Fibroblast of skin of back (primary cell): ENCODE measurements around the gene DDI2. TPM values are rescaled to one million over a fixed set of nuclear protein-coding genes. Genes with fewer than 3 reads are reported as not detected.
A peak's percentile ranks its signal among the peaks of the same experiment; 100 is the strongest.
"Not testable (repeated sequence)": the region's sequence is repeated elsewhere in the genome, so short reads cannot be mapped to it uniquely, and the experiment has no call there.

Experiments used
- DNase-seq: peaks from one replicate; pipeline ENCODE4 v3.0.0-alpha.2; 2013
- polyA plus RNA-seq, 2 experiments: library from polyadenylated mRNA; unstranded; fragments of 120-200 nt; gene quantifications; one replicate each; pipeline ENCODE4 v1.2.1, GENCODE V29; 2013; ENCODE audit not compliant: insufficient read length in 2 of 2

Gene DDI2
- 6.0 TPM for polyA plus RNA-seq (2013, experiment 1 of 2; ENCODE audit: insufficient read length)
- polyA plus RNA-seq (2013, experiment 2 of 2; ENCODE audit: insufficient read length), result 5.4 TPM

DNA sequence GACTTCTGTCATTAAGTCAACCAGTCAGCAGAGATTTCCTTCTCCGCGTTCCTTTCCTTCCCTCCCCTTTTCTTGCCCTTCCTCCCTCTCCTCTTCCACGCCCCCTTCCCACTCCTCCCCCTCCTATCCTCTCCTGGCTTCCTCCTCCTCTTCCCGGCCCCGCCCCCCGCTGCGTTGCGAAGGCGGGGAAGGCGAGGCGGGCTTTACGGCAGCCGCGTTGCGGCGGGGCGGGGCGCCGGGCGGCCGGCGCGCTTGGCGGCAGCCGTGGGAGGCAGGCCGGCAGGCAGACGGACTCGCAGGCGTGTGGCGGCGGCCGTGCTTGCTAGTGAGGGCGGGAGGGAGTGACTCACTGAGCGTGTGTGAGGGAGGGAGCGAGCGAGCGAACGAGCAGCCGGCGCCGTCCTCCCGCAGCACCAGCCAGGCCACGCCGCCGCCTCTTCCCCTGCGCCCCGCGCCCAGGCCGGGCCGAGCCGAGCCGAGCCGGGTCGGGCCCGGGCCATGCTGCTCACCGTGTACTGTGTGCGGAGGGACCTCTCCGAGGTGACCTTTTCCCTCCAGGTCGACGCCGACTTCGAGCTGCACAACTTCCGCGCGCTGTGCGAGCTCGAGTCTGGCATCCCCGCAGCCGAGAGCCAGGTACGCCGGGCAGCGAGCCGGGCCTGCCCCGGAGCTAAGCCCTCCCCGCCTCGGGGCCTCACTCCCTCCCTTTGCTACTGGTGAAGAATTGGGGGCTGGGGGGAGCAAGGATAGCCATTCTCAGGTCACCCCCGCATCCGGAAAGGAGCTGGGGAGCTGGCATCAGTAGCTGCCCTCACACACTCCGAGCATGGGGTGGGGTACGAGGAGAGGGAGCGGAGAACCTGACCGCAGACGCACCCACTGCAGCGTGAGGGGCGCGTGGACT, at the start of gene DDI2:
DDI2 (plus strand) TSS at position 286 of the 904 bp plus-strand sequence; CDS start at position 499, 213 bp downstream.
- peak; percentile 99 for DNase-seq

DNA sequence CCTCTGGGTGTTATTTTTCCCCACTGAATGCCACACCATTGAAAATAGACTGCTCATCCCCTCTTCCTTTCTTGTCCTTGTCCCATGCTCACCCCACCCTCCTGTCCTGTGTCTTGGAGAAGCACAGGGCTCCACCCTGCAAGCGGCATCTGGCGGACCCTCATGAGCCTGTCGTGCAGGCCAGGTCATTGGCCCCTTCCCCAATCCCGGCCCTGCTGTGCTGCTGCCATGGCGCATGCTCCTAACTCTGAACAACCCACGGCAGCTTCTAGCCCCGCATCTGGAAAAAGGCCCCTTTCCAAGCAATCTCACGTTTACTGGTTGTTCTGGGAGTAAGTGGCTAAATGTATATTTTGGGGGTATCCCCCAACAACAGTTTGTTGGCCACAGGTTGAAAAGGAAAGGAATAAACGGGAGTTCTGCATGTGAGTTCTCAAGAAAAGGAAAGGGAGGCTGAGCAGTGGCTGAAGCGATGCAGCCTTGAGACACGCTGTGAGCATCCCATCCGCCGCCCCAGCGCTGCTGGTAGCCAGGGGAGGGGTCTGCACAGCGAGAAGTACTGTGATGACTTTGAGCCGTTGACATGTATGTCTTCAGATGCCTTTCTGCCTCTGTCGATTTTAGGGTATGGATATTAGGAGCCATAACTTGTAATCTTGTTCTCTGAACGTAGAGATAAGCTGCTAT, 48.7 kb upstream of the DDI2 start:
- DNase-seq, result no peak

DNA sequence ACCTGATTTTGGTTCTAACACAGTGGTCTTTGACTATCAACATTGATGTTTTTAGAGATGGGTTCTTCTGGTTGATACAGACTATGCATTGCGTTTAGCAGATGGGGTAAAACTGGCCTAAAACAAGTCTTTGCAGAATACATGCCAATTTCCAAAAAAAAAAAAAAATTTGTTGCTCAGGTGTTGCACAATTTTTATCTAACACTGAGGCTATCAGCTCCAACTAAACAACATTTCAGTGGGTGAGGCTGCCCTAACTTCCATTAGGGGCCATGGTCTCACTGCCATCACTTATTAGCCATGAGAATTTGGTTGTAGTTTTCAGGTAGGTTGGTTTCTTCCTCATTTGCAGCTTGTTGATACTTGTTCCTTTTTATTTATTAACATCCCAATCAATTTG, 46.4 kb upstream of the DDI2 start:
- DNase-seq, result no peak

DNA sequence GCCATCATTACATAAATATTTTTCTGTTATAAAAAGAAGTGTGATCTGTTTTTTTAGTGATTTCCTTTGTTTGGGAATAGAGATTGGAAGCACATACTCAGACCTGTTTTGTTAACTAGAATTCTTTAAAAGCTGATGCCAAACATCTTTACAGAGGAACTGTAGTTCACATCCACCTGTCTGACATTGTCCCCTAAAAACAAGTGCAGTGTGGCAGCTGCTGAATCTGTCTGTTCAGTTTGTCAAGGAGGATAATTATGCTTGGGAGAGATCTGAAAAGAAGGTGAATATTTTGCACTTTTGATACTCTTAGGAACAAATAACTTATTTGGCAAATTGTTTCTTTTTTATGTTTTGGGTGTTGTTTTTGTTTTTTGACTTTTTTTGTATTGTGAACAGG, 46.0 kb upstream of the DDI2 start:
- DNase-seq, result no peak

DNA sequence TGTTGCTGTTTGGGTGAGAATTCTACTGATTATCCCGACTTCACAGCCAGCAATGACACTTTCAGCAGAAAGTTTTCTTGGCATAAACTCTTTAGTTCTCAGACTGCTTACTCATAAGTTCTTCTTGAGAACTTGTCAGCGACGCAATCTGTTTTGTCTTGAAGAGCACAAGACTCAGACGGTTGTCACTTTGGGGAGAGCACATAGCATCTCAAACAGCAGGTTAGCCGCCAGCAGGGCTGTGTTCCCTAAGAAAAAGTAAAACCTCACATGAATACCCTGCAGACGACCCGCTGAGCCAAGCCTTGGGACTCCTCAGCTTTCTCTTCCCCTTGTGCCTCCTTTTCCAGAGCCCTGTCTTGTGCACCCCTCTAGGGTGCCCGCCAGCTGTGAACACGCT, 43.8 kb upstream of the DDI2 start:
- peak; percentile 59 for DNase-seq

DNA sequence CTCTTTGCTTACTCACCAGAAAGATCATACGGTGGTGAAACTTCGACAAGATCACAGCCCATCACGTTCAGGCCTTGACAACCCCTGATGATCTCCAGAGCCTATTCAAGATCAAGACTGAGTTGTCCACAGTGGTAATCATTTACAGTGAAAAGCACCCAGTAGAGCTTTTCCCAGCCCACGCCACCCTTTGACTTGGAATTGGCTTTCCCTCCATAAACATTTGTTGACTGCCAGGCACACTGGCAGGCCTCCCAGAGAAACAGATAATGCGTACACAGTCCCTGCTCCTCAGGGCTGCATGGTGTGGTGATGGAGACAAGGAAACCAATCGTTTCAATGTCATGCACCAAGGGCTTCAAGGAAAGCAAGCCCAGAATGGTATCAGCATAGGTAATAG, 42.5 kb upstream of the DDI2 start:
- DNase-seq, result no peak

DNA sequence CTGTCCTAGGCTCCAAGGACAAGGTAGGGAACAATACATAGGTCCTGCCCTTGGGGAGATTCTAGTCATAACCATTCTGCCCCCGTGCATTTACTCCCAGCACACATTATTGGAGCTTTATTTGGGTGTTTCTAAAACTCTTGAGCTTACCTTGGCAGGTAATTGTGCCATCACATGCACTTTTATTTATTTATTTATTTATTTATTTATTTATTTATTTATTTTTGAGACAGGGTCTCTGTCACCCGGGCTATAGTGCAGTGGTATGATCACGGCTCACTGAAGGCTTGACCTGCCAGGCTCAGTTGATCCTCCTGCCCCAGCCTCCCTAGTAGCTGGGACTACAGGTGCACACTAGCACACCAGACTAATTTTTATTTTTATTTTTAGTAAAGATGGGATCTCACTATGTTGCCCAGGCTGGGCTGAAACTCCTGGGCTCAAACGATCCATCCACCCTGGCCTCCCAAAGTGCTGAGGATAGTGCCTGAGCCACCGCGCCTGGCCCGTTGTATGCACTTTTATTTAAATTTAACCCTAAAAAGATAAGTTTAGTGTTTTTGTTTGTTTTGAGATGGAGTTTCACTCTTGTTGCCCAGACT, 41.6 kb upstream of the DDI2 start:
- DNase-seq, result no peak

DNA sequence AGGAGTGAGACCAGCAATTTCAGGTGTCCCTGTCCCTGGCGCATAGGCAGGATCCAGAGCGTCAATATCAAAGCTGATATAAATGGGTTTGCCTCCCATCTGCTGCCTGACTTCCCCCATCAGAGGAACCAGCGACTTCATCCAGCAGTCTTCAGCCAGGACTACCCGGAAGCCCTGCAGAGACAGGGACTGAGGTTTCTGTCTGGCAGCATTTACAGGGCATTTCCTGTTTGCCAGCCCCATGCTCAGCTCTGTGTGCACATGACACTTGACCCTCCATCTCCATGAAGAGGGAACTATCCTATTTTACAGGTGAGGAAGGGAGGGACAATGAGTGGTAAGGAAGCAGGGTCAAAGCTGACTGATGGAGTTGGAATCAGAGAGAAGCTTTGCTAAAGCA, 39.6 kb upstream of the DDI2 start:
- peak; percentile 2 for DNase-seq

DNA sequence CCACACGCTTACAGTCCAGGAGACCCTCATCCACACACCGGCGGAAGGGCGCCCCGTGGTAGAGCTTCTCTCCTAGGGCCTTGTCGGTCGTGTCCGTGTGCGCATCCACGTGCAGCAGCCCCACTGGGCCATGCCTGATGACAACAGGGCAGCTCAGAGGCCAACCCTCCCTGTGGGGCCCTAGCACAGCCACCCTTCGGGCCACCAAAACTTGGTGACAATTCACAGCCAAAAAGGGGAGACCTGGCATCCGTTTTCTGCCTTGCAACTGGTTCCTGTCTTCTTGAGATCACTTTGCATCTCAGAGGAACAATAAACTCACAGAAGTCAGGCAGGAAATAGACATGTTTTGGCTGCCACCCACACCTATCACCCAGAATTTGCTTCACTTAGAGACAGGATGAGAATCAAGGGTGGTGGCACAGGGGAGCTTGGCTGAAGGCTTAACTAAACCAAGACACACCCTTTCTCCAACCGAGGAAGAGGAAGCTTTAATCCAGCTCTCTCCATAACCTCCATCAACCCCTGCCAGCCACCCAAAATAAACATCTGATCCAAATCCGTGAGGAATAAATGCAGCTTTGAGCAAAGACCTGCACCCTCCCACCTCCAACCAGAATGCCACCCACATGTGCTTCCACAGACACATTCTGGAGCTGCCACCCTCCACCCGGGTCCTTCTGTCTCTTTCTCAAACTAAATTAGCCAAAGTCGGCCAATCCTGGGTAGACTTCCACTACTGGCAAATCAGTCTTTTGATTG, 38.2 kb upstream of the DDI2 start:
- no peak for DNase-seq

DNA sequence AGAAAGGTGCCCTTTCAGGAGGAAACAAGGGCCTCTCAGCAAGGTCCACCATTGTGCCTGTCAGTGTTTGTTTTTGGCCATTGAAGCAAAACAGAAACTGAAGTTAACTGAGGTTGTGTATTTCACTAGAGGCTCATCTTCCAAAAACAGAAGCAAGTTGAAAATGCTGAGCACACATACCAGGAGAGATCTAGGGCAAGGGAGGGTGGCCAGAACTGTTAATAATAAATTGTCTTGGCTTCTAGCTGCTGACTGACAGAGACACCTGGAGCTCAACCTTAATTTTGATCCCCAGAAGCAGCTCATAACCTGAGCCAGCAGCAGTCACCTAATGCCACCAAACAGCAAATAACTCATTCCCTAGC, 37.6 kb upstream of the DDI2 start:
- DNase-seq, result no peak

DNA sequence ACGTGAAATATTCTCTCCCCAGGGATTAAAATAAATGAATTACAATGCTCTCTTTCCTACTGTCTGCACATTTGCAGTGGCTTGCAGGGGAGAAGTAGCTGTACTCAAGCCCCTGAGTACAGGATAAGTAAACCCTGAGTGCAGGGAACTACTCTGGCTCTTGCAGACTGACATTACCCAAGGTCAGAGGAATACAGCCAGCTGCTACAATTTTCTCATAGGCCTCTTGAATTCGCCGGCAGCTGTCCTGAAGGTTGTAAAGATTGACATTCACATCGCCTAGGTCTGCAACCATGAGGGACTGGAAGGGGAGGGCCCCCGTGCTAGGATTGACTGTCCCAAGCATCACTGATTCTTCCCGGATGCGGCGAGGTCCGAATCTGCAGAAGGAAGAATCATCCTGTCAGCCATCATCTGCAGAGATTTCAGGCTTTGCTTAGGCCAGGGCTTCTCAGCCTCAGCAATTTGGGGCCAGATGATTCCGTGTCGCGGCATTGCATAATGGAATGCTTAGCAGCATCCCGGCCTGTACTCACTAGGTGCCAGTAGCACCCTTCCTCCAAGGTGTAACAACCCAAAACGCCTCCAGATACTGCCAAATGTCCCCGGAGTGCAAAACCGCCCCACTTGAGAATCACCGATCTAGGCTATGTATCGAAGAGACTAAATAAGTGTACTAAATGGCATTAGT, 34.1 kb upstream of the DDI2 start:
- no peak for DNase-seq

DNA sequence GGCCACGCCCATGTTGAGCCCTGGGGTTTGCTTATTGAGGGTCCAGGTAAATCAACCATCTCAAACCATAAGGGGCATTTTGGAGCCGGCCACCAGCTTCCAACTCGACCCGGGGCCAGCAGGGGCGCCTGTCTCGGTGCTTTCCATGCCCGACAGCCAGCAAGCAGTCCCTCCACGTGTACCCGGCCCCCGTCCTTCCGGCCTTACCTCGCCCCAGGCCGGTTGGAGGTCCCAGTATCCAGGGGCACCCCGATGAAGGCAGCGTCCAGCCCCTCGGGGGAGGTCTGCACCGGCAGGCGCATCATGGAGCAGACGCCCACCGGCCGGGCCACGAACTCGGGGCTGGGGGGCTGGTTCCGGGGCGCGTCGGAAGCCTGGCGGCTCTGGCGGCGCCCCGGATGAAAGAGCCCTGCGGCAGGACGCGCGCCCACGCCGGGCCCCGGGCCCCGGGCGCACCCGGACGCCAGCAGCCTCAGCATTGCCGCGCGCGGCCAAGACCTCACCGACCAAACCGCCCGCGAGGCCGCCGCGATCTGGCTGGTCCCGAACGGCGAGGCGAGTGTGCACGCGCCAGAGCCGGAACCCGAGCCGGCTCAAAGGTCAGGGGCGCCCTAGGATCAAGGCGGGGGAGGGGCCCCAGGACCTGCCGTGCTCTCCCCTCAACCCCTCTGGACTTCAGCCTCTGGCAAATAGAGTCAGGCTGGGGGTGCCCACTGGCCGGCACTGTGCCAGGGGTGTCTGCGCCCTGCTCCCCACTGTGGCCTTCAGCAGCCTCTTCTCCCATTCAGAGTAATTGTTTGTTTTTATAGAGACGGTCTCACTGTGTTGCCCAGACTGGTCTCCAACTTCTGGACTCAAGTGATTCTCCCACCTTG, 32.5 kb upstream of the DDI2 start, which contains the start of gene AGMAT:
AGMAT (minus strand) TSS at position 563 of the 875 bp plus-strand sequence; CDS start at position 479, 84 bp downstream.
- peak; percentile 33 for DNase-seq

DNA sequence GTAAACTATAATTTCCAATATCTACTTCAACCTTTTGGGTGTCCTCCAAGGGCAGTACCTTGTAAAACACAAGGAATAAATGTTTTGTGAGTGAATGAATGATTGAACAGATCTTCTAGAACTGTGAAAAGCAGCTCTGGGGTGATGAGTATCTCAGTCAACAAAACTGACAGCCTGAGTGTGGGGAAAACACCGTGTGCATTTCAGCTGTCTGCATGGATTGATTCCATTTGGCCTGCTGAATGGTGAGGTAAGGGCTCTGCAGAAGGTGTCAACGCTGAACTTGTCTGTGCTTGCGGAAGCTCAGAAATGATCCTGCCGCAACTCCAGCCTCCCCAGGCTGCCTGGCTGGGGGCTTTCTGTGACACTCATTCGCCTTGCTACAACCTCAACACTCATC, 25.0 kb upstream of the DDI2 start:
- DNase-seq, result no peak

DNA sequence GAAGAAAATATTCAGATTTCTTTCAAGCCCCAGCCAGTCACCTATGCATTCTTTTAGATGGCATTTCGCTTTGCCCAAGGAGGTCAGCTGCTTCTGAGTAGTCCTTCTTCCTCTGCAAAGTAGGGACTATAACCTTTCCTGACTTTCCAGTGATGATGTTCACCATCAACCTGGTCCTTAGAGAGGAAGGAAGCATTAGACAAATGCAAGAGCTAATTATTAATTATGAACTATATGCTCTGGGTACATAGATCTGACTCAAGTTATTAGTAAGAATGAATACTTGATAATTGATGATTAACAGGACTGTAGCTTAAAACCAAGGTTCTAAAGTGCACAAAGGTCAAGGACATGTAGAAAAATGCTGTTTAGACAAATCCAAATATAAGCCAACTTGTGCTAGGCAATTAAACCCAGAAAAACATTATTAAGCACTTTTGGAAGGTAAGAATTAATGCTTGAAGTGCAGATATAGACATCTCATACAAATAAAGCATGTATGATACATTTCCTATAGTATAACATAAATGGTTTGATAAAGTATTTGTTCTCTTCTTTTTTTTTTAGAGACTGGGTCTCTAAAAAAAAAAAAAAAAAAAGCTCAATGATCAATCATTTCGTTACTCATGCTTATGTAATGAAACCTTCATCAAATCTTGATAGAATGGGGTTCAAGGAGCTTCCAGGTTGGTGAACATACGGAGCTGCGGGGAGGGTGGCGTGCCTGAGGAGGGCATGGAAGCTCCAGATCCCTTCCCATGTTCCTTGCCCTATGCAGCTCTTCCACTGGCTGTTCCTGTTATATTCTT, 21.2 kb upstream of the DDI2 start:
- no peak for DNase-seq

DNA sequence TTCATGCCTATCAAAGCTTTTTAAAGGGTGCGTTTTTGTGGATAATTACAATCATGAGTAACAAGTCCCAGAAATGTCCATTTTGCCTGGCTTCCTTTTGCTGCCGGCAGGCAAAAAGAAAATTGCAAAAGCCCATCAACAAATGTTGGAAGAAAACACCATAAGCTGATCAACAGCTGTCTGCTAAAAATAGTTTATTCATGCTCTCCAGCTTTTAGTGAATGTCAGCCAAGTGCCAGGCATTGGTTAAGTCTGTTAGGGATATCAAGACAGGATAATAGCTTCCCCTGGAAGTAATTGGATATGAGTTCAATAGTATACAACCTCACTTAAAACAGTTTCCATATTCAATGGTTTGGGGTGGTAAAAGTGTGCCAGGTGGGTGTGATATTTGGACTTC, 18.8 kb upstream of the DDI2 start:
- no peak for DNase-seq

DNA sequence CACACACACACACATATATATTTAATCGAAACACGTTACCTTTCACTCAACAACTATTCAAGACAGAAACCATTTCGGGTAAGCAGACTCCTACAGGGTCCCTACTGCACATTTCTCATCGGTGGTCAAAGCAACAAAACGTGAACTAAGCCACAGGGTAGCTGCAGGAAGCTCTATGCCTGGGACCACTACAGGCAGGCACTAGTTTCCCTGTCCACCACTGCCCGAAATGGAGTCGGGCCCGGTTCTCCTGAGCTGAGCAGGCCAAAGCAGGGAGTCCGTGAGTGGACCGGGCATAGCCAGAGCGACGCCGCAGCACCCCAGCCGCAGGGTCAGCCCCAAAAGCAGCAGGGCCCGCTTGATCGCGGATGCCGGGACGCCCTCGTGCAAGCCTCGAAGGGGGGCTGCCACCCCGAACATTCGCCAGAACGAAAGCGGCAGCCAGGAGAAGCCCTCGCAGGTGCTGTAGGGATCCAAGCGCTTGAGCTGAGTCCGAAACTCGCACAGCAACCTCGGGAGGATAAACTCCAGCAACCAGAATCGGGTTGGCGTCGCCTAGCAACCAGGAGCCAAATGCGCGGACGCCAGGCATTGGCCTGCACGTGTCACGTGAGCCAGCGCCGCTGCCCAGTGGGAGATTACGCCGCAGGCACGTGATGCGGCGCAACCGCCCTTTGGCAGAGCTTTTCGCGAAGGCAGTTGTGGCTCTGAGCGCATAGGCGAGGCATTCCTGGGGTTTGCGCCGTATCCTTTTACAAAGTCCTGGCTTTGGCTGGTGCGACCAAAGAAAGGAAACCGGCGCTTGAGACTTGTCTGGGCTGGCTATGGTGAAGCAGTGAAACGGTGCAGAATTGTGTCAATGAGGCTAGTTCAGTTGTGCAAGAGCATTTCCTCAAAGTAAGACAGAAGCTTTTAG, 13.9 kb upstream of the DDI2 start:
- DNase-seq, result peak; percentile 95

DNA sequence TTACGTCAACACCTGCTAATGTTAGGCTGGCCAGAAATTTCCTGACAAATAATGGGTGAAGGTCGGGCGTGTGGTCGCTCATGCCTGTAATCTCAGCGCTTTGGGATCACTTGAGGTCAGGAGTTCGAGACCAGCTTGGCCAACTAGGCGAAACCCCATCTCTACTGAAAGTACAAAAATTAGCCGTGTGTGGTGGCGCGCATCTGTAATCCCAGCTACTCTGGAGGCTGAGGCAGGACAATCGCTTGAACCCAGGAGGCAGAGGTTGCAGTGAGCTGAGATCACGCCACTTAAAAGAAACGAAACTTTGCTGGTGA, 13.3 kb upstream of the DDI2 start:
- not testable (repeated sequence) for DNase-seq

DNA sequence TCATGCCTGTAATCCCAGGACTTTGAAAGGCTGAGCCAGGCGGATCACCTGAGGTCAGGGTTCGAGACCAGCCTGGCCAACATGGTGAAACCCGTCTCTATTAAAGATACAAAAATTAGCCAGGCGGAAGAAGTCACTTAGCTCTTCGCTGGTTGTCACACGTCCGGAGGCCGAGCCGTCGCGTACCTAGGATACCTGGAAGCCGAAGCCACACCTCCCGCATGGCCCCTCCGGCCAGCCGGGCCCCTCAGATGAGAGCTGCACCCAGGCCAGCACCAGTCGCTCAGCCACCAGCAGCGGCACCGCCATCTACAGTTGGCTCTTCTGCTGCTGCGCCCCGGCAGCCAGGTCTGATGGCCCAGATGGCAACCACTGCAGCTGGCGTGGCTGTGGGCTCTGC, 12.9 kb upstream of the DDI2 start:
- DNase-seq, result not testable (repeated sequence)
